CD14-positive monocyte (primary cell): ENCODE data around the gene MOB3B. TPM values are rescaled to one million over a fixed set of nuclear protein-coding genes. Genes with fewer than 3 reads are reported as not detected.

Source experiments
- DNase-seq, 3 donors: peaks; one replicate each; pipeline ENCODE4 v3.0.0-alpha.2; 2011 to 2022
- H2AFZ ChIP-seq: 2 replicates; pipeline ENCODE4 v1.6.0; 2012; ENCODE audit warnings: mild to moderate bottlenecking, low read depth, low read length, inconsistent platforms; ENCODE audit not compliant: insufficient read depth, poor library complexity, severe bottlenecking
- H3K27ac ChIP-seq, 2 donors: 1 replicate in 1 of 2; 2 replicates in 1 of 2; pipeline ENCODE4 v1.5.1; 2012 to 2013; ENCODE audit warnings: low read length in 2 of 2, control low read depth in 1 of 2, inconsistent platforms in 1 of 2, low read depth in 1 of 2, mild to moderate bottlenecking in 1 of 2
- H3K27me3 ChIP-seq, 2 donors: one replicate each; pipeline versions ENCODE4 v1.6.0 to v1.6.1; 2011 to 2013; ENCODE audit warnings: low read length in 2 of 2; ENCODE audit not compliant: control insufficient read depth in 2 of 2, insufficient read depth in 2 of 2
- H3K36me3 ChIP-seq, 2 donors: replicated peaks in 1 of 2; 1 replicate in 1 of 2; 2 replicates in 1 of 2; pipeline versions ENCODE4 v1.5.1 to v1.6.1; 2012 to 2013; ENCODE audit warnings: low read length in 2 of 2, control low read depth in 1 of 2, inconsistent platforms in 1 of 2, mild to moderate bottlenecking in 1 of 2; ENCODE audit not compliant: insufficient read depth in 2 of 2, control insufficient read depth in 1 of 2
- H3K4me1 ChIP-seq, 2 donors: 1 replicate in 1 of 2; 2 replicates in 1 of 2; pipeline versions ENCODE4 v1.5.1 to v1.6.1; 2012 to 2013; ENCODE audit warnings: low read length in 2 of 2, control low read depth in 1 of 2, inconsistent platforms in 1 of 2, mild to moderate bottlenecking in 1 of 2, moderate library complexity in 1 of 2; ENCODE audit not compliant: insufficient read depth in 2 of 2, control insufficient read depth in 1 of 2
- H3K4me2 ChIP-seq: replicated peaks from 2 replicates; pipeline ENCODE3; 2012; ENCODE audit warnings: low read length, moderate library complexity, mild to moderate bottlenecking; ENCODE audit not compliant: poor library complexity, severe bottlenecking; ENCODE audit errors: extremely low read depth
- H3K4me3 ChIP-seq, 3 experiments: fragments of 200-600 bp in 1 of 3; sonication (generic) in 1 of 3; replicated peaks in 1 of 3; 1 replicate in 2 of 3; 2 replicates in 1 of 3; pipeline ENCODE4 v1.5.1; 2011 to 2013; ENCODE audit warnings: low read length in 3 of 3, mild to moderate bottlenecking in 3 of 3, control low read depth in 2 of 3, low read depth in 2 of 3, inconsistent platforms in 1 of 3, moderate library complexity in 1 of 3
- H3K79me2 ChIP-seq: 2 replicates; pipeline ENCODE4 v1.6.0; 2012; ENCODE audit warnings: mild to moderate bottlenecking, control low read depth, inconsistent platforms, low read length, moderate library complexity; ENCODE audit not compliant: insufficient read depth
- H3K9ac ChIP-seq: 2 replicates; pipeline ENCODE4 v1.6.0; 2017; ENCODE audit warnings: low read length, mild to moderate bottlenecking; ENCODE audit not compliant: insufficient read depth, poor library complexity, severe bottlenecking
- H3K9me3 ChIP-seq, 2 donors: replicated peaks in 1 of 2; 1 replicate in 1 of 2; 2 replicates in 1 of 2; pipeline versions ENCODE4 v1.5.1 to v1.6.1; 2012 to 2013; ENCODE audit warnings: low read length in 2 of 2, control low read depth in 1 of 2; ENCODE audit not compliant: control insufficient read depth in 1 of 2, insufficient read depth in 1 of 2
- H4K20me1 ChIP-seq: 2 replicates; pipeline ENCODE4 v1.6.0; 2012; ENCODE audit warnings: mild to moderate bottlenecking, low read length, control low read depth, moderate library complexity; ENCODE audit not compliant: insufficient read depth
- H3K27ac Mint-ChIP-seq, 7 donors: one replicate each; pipeline ENCODE4 v1.8.0; 2020; ENCODE audit warnings: mild to moderate bottlenecking in 7 of 7, mixed read lengths in 7 of 7, moderate library complexity in 6 of 7, inconsistent platforms in 2 of 7
- H3K27me3 Mint-ChIP-seq, 3 donors: one replicate each; pipeline ENCODE4 v1.8.0; 2021 to 2022; ENCODE audit warnings: low read depth in 3 of 3, mild to moderate bottlenecking in 3 of 3, mixed read lengths in 3 of 3, moderate library complexity in 3 of 3, inconsistent platforms in 1 of 3
- H3K36me3 Mint-ChIP-seq, 2 donors: one replicate each; pipeline ENCODE4 v1.8.0; 2020; ENCODE audit warnings: mixed read lengths in 2 of 2, inconsistent platforms in 1 of 2, mild to moderate bottlenecking in 1 of 2
- H3K4me1 Mint-ChIP-seq: one replicate; pipeline ENCODE4 v1.8.0; 2020; ENCODE audit warnings: mild to moderate bottlenecking, mixed read lengths
- H3K4me3 Mint-ChIP-seq, 2 donors: one replicate each; pipeline ENCODE4 v1.8.0; 2020; ENCODE audit warnings: mild to moderate bottlenecking in 2 of 2, mixed read lengths in 2 of 2, moderate library complexity in 1 of 2
- H3K9me3 Mint-ChIP-seq, 7 donors: one replicate each; pipeline ENCODE4 v1.8.0; 2020 to 2022; ENCODE audit warnings: mixed read lengths in 7 of 7, mild to moderate bottlenecking in 6 of 7, moderate library complexity in 6 of 7, inconsistent platforms in 2 of 7
- CTCF ChIP-seq: fragments of 200-600 bp; IDR thresholded peaks from one replicate; pipeline ENCODE4 v1.8.0; 2022; ENCODE audit warnings: antibody characterized with exemption, mild to moderate bottlenecking
- whole genome bisulfite sequencing: methylation state at CpG from one replicate; pipeline ENCODE4 v1.1.5; 2013; ENCODE audit warnings: missing lambda C conversion rate; ENCODE audit not compliant: insufficient coverage; 5-methylcytosine and 5-hydroxymethylcytosine counted together
- intact Hi-C, 2 donors: fragments of 100-400 bp; cut with micrococcal nuclease; formaldehyde crosslinking; loops; one replicate each; pipeline versions ENCODE4 v1.15.0 to v1.15.1; 2023
- polyA plus RNA-seq, 3 donors: library from polyadenylated mRNA; depleted of rRNA in 1 of 3; unstranded in 2 of 3; stranded (reverse) in 1 of 3; fragments of 300-500 nt in 2 of 3; fragments of >200 nt in 1 of 3; fragmentation: Illumina TruSeq in 2 of 3; gene quantifications; 1 replicate in 2 of 3; 2 replicates in 1 of 3; pipeline ENCODE4 v1.2.3, GENCODE V29; 2012 to 2021

Gene MOB3B
- polyA plus RNA-seq, 3 donors, result 1.2 to 2.2 (median 1.4) TPM

GRCh38 chr9:27518809-27519208 lies 10.8 kb downstream of the MOB3B start:
- H3K27ac Mint-ChIP-seq, result peak overlapping the region in 2 of 7 donors; percentile 2 to 63
- Histone ChIP-seq H3K36me3 (peaks cover 3 to 66% of the 10 kb centered on the region in 2 donors), H4K20me1 (peaks cover 67% of the 10 kb centered on the region), H3K27me3 (no peaks in the 10 kb centered on the region), H3K4me1 (no peaks in the 10 kb centered on the region), H3K4me2 (no peak overlapping the region), H3K27ac (no peak overlapping the region), H3K4me3 (no peak overlapping the region), H3K79me2 (no peaks in the 10 kb centered on the region), H2AFZ (no peak overlapping the region), H3K9ac (no peak overlapping the region), H3K9me3 (no peaks in the 10 kb centered on the region)
- H3K27me3 Mint-ChIP-seq, result peaks cover 0 to 4% (median 0%) of the 10 kb centered on the region in 3 donors
- WGBS, result 100% methylated on average over 3 of the region's 4 CpGs
- no peak for TF ChIP-seq CTCF
- peaks cover 3% of the 10 kb centered on the region for H3K4me1 Mint-ChIP-seq
- H3K36me3 Mint-ChIP-seq, result peaks cover 68 to 81% of the 10 kb centered on the region in 2 donors
- DNase-seq, result no peak
- no peak overlapping the region for H3K4me3 Mint-ChIP-seq
- intact Hi-C loops, result no loop called here
- no peaks in the 10 kb centered on the region for H3K9me3 Mint-ChIP-seq

- Histone ChIP-seq H3K79me2 (no peaks in the 10 kb centered on the region), H4K20me1 (peaks cover 73% of the 10 kb centered on the region), H3K4me2 (no peak overlapping the region), H3K36me3 (peaks cover 3 to 58% of the 10 kb centered on the region in 2 donors), H3K27ac (no peak overlapping the region), H2AFZ (no peak overlapping the region), H3K9ac (no peak overlapping the region), H3K4me1 (no peaks in the 10 kb centered on the region), H3K4me3 (no peak overlapping the region), H3K27me3 (no peaks in the 10 kb centered on the region), H3K9me3 (no peaks in the 10 kb centered on the region)
- no peak overlapping the region for H3K4me3 Mint-ChIP-seq
- peaks cover 69 to 81% of the 10 kb centered on the region in 2 donors for H3K36me3 Mint-ChIP-seq
- DNase-seq, result no peak
- H3K27ac Mint-ChIP-seq, result no peak overlapping the region
- H3K9me3 Mint-ChIP-seq, result no peaks in the 10 kb centered on the region
- H3K4me1 Mint-ChIP-seq, result peaks cover 3% of the 10 kb centered on the region
- intact Hi-C loops, result no loop called here
- no peak for TF ChIP-seq CTCF
- H3K27me3 Mint-ChIP-seq, result peaks cover 0 to 2% (median 2%) of the 10 kb centered on the region in 3 donors
- WGBS, result no CpG with 5 or more reads among the region's 2 CpGs
Observed at GRCh38 chr9:27518006-27518405, 11.6 kb downstream of the MOB3B start.
